ENCODE measurements around the gene RTN4RL2. TPM values are rescaled to one million over a fixed set of nuclear protein-coding genes. Genes with fewer than 3 reads are reported as not detected.

Gene RTN4RL2
- total and polyA plus RNA-seq, 2 experiments from 2014 or later, result 0.09 to 1.3 TPM

GRCh38 chr11:57456960-57457642, 3.2 kb upstream of the RTN4RL2 start:
- peaks cover 74% of the 10 kb centered on the region for H3K27me3 ChIP-seq
- H3K36me3 ChIP-seq, result no peaks in the 10 kb centered on the region
- no peaks in the 10 kb centered on the region for H3K9me3 ChIP-seq (ENCODE audit: low read depth)
- H3K4me3 ChIP-seq, result no peak overlapping the region
- peak; percentile 91 for DNase-seq (ENCODE audit: low read depth in 1 of 2, low spot score in 1 of 2)
- peak; percentile 96 for TF ChIP-seq CTCF (IDR thresholded peaks at IDR 0.05; ENCODE audit: low read depth, low read length)
- H3K4me1 ChIP-seq (ENCODE audit: low read depth), result no peaks in the 10 kb centered on the region
- H3K27ac ChIP-seq, result no peak overlapping the region

GRCh38 chr11:57457643-57458023, 2.7 kb upstream of the RTN4RL2 start:
- Histone ChIP-seq H3K27ac (no peak overlapping the region), H3K27me3 (peaks cover 75% of the 10 kb centered on the region), H3K36me3 (no peaks in the 10 kb centered on the region), H3K9me3 (ENCODE audit: low read depth) (no peaks in the 10 kb centered on the region), H3K4me3 (no peak overlapping the region), H3K4me1 (ENCODE audit: low read depth) (no peaks in the 10 kb centered on the region)
- DNase-seq (ENCODE audit: low read depth in 1 of 2, low spot score in 1 of 2), result no peak
- no peak for TF ChIP-seq CTCF (IDR thresholded peaks at IDR 0.05; ENCODE audit: low read depth, low read length)

GRCh38 chr11:57458060-57458409, 2.3 kb upstream of the RTN4RL2 start:
- no peaks in the 10 kb centered on the region for H3K9me3 ChIP-seq (ENCODE audit: low read depth)
- TF ChIP-seq CTCF (IDR thresholded peaks at IDR 0.05; ENCODE audit: low read depth, low read length), result no peak
- no peak overlapping the region for H3K27ac ChIP-seq
- peak overlapping the region; percentile 18 for H3K4me3 ChIP-seq
- no peak for DNase-seq (ENCODE audit: low read depth in 1 of 2, low spot score in 1 of 2)
- H3K36me3 ChIP-seq, result no peaks in the 10 kb centered on the region
- no peaks in the 10 kb centered on the region for H3K4me1 ChIP-seq (ENCODE audit: low read depth)
- peaks cover 75% of the 10 kb centered on the region for H3K27me3 ChIP-seq

- TF ChIP-seq CTCF (IDR thresholded peaks at IDR 0.05; ENCODE audit: low read depth, low read length), result peak; percentile 90
- peaks cover 69% of the 10 kb centered on the region for H3K27me3 ChIP-seq
- DNase-seq (ENCODE audit: low read depth in 1 of 2, low spot score in 1 of 2), result peak; percentile 50 to 55
Measured at GRCh38 chr11:57458410-57459163, 1.7 kb upstream of the RTN4RL2 start.

GRCh38 chr11:57459164-57460021, 935 bp upstream of the RTN4RL2 start:
- no peak for TF ChIP-seq CTCF (IDR thresholded peaks at IDR 0.05; ENCODE audit: low read depth, low read length)
- Histone ChIP-seq H3K4me1 (ENCODE audit: low read depth) (no peaks in the 10 kb centered on the region), H3K36me3 (no peaks in the 10 kb centered on the region), H3K4me3 (peak overlapping the region; percentile 38), H3K9me3 (ENCODE audit: low read depth) (no peaks in the 10 kb centered on the region), H3K27ac (no peak overlapping the region), H3K27me3 (peaks cover 69% of the 10 kb centered on the region)
- peak in 1 of 2 donors; percentile 15 for DNase-seq (ENCODE audit: low read depth in 1 of 2, low spot score in 1 of 2)

More at GRCh38 chr11:57458410-57459163, 1.7 kb upstream of the RTN4RL2 start:
- Histone ChIP-seq H3K36me3 (no peaks in the 10 kb centered on the region), H3K27ac (no peak overlapping the region), H3K9me3 (ENCODE audit: low read depth) (no peaks in the 10 kb centered on the region), H3K4me1 (ENCODE audit: low read depth) (no peaks in the 10 kb centered on the region), H3K4me3 (peak overlapping the region; percentile 18)

All from cardiac muscle cell (in vitro differentiated cells and primary cell).